HG02870 (cell line): ENCODE data around the gene ZNF33B.
A peak's percentile ranks its signal among the peaks of the same experiment; 100 is the strongest.
"Not testable (repeated sequence)": the region's sequence is repeated elsewhere in the genome, so short reads cannot be mapped to it uniquely, and the experiment has no call there.

Source experiments
- ATAC-seq: cut with Tn5 transposase; IDR thresholded peaks from one replicate; pipeline ENCODE4 v1.9.1; 2021; ENCODE audit warnings: mild to moderate bottlenecking, moderate library complexity; ENCODE audit not compliant: unreplicated experiment

Gene ZNF33B

DNA sequence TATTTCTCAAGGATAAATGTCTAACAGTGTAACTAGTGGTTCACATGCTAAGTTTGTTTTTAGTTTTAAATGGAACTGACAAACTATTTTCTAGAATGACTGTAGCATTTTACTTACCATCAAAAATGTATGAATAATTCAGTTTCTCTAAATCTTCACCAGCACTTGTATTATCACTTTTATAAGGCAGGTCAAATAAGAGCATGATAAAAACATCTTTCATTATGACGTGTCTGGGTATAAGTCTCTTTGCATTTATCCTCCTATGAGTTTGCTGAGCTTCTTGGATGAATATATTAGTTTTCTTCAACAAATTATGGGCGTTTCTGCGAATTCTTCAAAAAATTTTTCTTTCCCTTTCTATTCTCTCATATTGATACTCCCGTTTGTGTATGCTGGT lies 19.9 kb downstream of the ZNF33B start:
- no peak for ATAC-seq

DNA sequence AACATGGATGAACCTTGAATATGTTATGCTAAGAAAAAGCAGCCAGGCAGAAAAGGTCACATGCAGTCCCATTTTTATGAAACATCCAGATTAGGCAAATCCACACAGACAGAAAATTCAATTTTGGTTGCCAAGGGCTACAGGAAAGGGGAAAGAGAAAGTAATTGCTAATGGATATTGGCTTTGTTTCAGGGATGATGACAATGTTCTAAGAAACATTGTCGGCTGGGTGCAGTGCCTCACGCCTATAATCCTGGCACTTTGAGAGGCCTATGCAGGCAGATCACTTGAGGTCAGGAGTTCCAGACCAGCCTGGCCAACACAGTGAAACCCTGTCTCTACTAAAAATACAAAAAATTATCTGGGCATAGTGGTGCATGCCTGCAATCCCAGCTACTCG lies 23.0 kb downstream of the ZNF33B start:
- no peak for ATAC-seq

DNA sequence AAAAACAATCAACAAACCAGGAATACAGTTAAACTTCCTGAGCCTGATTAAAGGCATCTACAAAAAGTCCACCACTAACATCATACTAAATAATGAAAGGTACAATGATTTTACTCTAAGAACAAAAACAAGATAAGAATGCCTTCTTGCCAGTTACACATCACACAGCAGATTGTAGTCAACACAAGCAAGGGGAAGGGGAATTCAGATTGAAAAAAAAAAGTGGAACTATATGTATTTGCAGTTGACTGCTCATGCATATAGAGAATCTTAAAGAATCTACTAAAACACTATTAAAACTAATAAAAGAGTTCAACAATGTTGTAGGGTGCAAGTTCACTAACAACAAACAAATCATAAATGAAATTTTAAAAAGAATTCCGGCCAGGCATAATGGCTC lies 28.5 kb downstream of the ZNF33B start:
- no peak for ATAC-seq

DNA sequence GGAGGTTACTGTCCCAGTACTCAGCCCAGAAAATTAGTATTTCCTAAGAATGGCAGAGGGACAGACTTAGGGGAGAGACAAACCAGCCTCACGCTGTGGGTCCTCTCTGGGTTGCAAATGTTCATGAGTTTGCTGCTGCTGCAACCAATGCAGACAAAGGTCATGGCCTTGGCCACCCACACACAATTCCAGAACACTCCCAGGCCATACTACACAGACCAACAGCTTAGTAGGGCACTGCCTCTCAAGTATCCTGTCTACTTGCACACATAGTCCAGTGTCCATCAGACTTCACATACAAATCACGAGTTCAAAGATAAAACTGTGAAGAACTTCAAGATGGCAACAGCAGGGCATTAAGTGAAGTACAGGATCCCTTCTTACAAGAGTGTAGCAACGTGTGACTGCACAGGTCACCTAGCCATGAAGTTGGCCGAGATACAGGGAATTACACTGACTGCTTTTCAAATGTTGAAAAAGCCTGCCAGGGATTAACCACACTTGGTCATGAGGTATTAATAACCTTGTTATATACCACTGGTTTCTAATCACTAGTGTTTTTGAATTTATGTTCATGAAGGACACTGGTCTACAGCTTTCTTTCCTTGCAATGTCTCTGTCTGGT lies 40.0 kb downstream of the ZNF33B start:
- ATAC-seq, result no peak

DNA sequence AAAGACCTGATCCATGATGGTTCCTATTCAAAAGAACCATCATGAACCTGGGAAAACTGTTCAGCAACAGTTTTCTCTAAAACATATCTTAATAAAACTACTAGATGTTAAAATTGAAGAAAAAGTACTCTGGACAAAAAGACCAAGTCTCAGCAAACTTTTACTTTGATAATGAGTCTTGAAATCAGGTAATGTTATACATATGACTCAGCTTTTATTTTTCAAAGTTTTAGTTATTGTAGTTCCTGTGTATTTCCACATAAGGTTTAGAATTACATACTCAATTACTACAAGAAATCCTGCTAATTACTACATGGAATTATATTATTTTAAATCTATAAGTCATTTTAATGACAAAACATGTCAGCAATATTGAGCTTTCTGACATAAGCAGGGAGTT lies 42.2 kb downstream of the ZNF33B start:
- ATAC-seq, result no peak

DNA sequence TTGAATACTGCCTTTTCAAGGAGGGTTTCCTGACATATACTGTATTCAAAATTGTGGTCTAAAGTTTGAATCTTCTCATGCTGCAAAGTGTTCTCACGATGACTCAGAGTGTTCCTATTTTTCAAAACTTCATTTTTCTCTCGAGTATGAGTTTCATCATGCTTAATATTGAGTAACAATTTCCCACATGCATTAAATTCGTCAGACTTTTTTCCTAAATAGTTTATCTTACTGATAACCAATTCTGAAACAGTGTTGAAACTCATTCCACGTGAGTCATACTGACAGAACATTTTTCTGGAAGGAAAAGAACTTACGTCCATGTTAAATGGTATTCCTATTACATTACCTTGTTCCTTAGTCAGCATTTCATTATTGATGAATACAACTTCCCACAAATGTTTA lies 44.1 kb downstream of the ZNF33B start:
- ATAC-seq, result no peak

DNA sequence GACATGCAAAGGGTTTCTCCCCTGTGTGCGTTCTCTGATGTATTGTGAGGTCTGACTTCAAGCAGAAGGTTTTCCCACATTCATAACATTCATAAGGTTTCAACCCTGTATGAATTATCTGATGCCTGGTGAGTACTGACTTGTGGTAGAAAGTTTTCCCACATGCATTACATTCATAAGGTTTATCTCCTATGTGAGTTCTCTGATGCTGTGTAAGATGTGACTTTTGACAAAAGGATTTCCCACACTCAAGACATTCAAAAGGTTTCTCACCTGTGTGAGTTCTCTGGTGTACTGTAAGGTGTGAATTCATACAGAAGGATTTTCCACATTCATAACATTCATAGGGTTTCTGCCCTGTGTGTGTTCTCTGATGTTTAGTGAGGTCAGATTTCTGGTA lies 45.1 kb downstream of the ZNF33B start:
- ATAC-seq, result no peak

DNA sequence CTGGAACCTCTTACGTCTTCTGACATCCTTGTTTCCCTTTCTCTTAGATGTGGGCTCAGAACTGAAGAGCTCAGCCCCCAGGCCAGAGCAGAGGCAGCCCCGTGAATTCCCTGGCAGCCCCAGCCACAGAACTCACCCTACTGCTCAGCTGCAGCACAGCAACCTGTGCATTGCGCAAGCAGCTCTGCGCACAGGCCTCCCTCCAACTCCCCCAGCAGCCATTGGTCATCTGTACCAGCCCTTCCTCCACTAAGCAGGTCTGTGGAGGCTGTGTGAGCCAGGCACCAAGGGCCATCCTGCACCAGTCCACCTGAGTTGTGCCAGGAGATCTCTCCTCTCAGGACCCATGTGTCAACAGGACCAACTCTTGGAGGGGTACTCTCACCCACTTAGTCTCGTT lies 54.5 kb downstream of the ZNF33B start:
- ATAC-seq, result no peak

DNA sequence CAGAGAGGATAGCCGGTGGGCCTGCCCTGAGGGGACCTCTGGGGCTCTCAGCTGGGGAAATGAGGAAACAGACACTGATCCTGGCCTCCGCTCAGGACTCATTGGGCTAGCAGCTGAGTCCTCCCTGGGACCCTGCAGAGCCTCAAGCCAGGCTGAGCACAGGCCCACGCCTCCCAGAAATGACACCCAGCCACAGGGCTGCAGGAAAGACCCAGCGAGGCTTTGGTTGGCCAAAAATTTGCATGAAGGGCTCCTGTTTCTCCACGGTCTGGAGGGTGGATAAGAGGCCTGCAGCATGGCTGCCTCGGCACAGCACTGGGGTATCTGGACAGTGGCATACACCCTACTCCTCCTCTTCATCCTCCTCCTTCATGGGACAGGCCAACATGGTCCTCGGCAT lies 60.4 kb downstream of the ZNF33B start:
- no peak for ATAC-seq

DNA sequence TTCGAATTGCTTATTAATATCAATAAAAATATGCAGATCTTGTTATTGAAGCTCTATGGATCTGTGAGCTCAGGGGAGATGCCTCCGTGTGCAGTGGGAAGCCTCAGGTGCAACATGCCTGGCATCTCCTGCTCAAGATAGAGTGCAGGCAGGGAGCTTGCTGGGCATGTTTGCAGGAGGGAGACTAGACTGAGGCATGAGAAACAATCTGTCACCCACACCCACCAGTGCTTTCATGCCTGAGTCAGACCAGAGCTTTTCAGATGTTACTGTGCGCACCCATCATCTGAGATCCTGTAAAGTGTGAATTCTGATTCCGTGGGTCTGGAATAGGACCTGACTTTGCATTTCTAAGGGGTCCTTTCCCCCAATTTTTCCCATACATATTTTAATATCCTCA lies 62.0 kb downstream of the ZNF33B start:
- no peak for ATAC-seq

DNA sequence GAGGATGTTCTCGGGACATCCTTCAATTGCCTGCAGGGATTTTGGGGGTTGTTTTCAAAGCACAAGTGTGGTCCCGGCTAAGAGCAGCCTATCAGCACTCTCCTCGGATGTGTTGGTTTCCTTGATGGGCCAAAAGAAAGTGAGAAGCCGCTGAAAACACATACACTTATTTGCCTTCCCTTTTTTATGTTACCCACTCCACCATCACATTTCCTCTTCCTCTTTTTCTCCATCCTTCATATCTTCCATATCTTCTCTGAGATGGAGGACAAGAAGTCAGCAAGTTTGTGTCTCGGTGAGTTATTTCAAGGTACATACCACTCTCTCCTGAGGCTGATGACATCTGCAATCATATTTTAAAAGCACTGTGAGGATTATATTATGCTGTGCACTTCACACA lies 64.0 kb downstream of the ZNF33B start:
- no peak for ATAC-seq

DNA sequence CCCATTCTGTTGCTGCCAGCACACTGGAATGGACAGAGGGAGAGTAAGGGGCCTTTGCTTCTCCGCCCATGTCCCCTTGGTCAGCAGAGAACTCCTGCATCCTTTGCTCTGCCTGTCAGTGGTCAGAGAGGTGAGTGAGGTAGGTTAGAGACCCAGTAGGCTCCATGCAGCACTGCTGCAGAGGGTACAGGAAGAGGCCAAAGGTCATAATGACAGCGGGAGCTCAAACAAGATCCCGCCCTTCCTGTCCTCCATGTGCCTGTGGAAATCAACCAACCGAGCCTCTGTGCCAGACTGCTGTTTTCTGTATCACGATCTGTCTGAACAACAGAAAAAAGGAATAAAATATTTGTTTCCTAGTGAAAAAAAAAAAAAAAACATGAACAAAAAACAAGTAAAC lies 81.4 kb downstream of the ZNF33B start:
- ATAC-seq, result no peak

DNA sequence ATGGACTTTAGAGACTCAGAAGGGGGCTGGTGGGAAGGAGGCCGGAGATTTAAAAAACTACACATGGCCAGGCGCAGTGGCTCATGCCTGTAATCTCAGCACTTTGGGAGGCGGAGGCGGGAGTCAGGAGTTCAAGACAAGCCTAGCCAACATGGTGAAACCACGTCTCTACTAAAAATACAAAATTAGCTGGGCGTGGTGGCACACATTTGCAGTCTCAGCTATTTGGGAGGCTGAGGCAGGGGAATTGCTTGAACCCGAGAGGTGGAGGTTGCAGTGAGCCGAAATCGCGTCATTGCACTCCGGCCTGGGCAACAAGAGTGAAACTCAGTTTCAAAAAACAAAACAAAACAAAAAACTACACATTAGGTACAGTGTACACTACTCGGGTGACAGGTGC lies 84.8 kb downstream of the ZNF33B start:
- ATAC-seq, result not testable (repeated sequence)

DNA sequence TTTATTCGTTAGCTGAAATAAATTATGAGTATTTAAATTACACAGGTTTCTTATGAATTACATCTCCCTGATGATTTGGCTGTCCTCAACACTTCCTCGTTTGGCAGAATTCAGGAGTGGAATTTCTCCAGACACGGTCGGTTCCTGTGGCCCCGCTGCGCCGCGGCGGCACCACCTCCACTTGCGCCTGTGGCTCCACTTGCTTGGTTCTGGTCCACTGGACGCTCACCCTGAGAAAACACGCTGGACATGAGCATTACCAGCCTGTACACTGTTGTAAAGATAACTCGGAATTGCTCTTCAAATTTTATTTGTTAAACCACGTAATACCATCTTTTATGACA lies 85.3 kb downstream of the ZNF33B start:
- ATAC-seq, result peak; percentile 26

DNA sequence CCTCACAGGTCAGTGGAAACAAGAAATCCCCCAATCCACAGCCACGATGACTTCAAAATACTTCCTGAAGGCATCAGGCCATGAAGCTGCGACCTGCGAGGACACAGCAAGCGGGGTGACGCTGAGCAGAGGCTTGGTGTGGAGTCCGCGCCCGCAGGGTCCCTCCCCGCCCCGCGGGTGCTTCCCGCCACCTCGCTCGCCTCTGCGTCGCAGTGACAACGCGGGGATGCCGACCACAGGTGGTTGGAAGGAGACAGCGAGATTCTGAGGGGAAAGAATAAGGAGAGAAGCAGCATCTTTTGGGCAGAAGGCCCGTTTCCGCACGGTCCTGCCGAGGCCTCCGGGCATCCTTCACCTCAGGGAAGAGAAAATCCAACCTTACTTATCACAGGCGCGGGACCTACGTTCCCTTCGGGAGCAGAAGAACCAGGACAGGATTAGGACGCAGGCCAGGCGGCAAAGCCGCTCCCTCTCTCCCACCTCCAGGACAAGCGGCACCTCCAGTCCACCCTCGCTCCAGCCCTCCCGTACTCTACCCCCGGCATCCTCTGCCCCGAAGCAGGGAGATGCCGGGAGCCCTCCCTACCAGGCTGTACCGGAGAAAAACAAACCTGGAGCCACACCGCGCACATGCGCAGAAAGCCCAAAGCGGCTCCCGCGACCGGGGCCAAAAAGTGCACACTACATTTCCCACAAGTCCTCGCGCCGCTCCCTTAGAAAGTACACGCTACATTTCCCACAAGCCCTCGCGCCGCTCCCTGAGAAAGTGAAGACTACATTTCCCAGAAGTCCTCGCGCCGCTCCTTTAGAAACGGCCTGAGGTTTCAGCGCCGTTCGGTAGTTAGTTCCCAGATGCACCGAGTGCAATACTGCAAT lies 85.9 kb downstream of the ZNF33B start:
- peak; percentile 92 for ATAC-seq

DNA sequence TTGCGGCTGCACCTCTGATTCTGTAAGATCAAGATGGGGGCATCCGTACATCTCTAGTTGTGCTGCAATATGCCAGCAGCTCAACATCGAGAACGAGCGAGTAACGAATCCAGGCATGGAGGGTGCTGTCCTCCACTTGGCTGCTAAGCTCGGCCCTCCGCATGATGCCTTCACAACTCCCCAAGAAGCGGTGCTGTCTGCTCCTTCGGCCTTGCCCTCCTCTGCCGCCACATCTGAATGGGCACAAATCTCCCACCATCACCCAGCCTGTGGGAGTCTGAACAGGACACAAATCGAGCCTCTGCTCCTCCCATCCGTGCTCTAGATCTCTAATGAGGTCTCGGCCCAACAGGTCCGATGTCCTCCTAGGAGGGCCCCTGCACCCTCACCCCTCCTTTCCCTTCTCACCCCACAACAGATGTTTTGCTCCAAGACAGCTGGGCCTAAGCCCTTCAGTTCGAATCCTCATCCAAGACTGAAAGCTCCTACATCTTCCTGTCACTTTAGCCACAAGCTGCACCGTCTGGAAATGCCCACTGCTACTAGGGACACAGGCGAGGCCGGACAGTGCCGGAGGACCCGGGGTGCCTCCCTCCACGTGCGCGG lies 86.7 kb downstream of the ZNF33B start:
- peak; percentile 7 for ATAC-seq

DNA sequence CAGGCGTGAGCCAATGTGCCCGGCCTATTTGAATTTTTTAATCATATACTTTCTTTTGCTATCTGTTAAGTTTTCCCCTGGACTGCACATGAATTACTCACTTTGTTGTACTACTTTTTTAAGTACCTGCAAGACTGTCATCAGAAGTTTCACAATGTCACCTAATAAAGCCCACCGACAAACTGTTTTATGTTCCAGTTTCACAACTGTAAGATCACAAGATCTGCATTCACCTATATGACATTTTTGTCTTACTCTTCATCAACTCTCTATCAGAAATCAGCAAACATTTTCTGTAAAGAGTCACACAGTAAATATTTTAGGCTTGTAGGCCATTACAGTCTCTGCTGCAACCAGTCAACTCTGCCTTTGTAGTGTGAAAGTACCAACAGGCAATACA lies 88.5 kb downstream of the ZNF33B start:
- no peak for ATAC-seq

DNA sequence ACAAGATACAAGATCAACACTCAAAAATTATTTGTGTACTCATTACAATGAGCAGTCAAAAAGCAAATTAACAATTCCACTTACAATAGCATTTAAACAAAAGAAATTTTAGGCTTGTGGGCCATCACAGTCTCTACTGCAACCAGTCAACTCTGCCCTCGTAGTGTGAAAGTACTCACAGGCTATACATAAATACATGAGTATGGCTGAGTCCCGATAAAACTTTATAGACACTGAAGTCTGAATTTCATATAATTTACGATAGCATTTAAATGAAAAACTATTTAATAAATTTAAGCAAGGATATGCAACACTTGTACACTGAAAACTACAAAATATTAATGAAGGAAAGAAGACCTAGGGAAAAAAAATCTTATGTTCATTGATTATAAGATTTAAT lies 90.1 kb downstream of the ZNF33B start:
- no peak for ATAC-seq

DNA sequence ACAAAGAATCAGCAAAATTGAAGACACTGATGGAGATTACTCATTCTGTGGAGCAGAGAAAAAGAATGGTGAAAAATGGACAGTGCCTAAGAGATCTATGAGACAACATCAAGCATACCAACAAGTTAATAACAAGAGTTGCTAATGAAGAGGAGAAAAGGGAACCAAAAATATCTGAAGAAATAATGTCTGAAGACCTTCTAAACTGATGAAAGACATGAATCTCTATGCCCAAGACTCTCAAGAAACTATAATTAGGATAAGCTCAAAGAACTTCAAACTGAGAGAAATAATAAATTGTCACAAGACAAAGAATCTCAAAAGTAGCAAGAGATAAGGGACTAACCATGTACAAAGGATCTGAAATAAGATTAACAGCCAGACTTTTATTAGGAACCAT lies 93.4 kb downstream of the ZNF33B start:
- no peak for ATAC-seq

DNA sequence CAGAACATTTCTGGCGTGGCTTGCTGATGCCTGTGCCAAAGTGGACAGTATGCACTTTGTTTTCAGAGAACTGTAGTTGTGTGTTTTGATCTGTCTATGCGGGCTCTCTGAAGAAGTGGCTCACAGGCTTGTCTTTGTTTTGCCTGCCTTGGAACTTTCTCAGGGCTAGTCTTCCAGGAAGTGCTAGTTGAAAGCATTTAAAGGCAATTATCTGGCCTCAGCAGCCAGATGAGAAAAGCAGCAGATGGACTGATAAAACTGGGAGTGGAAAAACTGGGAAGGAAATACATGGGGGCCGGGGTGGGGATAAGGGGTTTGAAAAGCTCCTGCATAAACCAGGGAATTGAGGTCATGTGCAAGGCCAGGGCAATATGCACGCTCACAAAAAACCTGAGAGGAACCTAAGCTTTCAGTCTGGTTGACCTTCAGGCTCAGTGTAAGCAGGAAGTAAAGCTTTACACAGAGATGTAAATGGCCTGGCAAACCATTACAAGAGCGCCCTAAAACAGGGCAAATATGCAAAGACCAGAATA lies 94.5 kb downstream of the ZNF33B start:
- no peak for ATAC-seq
